ENCODE measurements around the gene PCDHA1. TPM values are rescaled to one million over a fixed set of nuclear protein-coding genes. Genes with fewer than 3 reads are reported as not detected.

PCDHA1 gene
- total and polyA plus RNA-seq, 2 of the 13 experiments (the other 11 are each of a cell fraction or from before 2014, with no cell fraction given), result not detected

- BruUV-seq (replicated peaks), result no TSS peak
- Histone ChIP-seq H3K36me3 (replicated peaks in 1 of 2; ENCODE audit: control insufficient read depth in 1 of 2, insufficient read depth in 2 of 2, low read length in 2 of 2) (no peaks in the 10 kb centered on the region), H3K4me2 (ENCODE audit: low read depth, low read length) (no peak overlapping the region), H3K27me3 (ENCODE audit: control insufficient read depth in 1 of 2, insufficient read depth in 2 of 2, low read length in 2 of 2) (peaks cover 0 to 20% of the 10 kb centered on the region in 2 experiments; a peak in 3 of 5 replicates), H3K79me2 (ENCODE audit: insufficient read depth, low read length) (no peaks in the 10 kb centered on the region), H3K9me3 (ENCODE audit: low read length) (no peaks in the 10 kb centered on the region), H3K27ac (ENCODE audit: extremely low read length, insufficient read depth, low read length) (no peak overlapping the region), H3K4me3 (replicated peaks in 1 of 3; ENCODE audit: insufficient read depth in 1 of 3, low read depth in 2 of 3, low read length in 3 of 3) (no peak overlapping the region), H2AFZ (ENCODE audit: low read length) (no peak overlapping the region), H3K9ac (ENCODE audit: insufficient read depth, low read depth, low read length) (no peak overlapping the region), H3K4me1 (ENCODE audit: insufficient read depth, low read length) (no peaks in the 10 kb centered on the region), H4K20me1 (ENCODE audit: insufficient read depth, low read length) (no peaks in the 10 kb centered on the region)
- ChIA-PET CTCF (ENCODE audit: low intra/inter-chr PET ratio, low total read pairs) (no interaction called here), POLR2A (no interaction called here)
- intact Hi-C loops (cut with micrococcal nuclease; ENCODE audit: unreplicated experiment) (no loop called here), in situ Hi-C loops (cut with HindIII; ENCODE audit: extremely low pct_ligation_motif_present, low pct_unique_long_range_greater_than_20kb) (no loop called here)
- WGBS (ENCODE audit: low lambda C conversion rate), result 16% methylated on average over 9 of the region's 9 CpGs
- DNase-seq (ENCODE audit: low spot score) (no peak), FAIRE-seq (no peak), ATAC-seq (no peak)
- TF ChIP-seq ZBTB21 (CRISPR knock-in tag; IDR thresholded peaks at IDR 0.05) (no peak), NFE2 (CRISPR knock-in tag; IDR thresholded peaks at IDR 0.05) (no peak), ZBTB7A (CRISPR knock-in tag; IDR thresholded peaks at IDR 0.05) (no peak), KLF16 (CRISPR knock-in tag; IDR thresholded peaks at IDR 0.05) (no peak), ZBTB8A (CRISPR knock-in tag; IDR thresholded peaks at IDR 0.05; ENCODE audit: borderline replicate concordance, low read depth) (no peak), AFF4 (CRISPR knock-in tag; IDR thresholded peaks at IDR 0.05) (no peak)
- TF ChIP-seq, protein P1, sequence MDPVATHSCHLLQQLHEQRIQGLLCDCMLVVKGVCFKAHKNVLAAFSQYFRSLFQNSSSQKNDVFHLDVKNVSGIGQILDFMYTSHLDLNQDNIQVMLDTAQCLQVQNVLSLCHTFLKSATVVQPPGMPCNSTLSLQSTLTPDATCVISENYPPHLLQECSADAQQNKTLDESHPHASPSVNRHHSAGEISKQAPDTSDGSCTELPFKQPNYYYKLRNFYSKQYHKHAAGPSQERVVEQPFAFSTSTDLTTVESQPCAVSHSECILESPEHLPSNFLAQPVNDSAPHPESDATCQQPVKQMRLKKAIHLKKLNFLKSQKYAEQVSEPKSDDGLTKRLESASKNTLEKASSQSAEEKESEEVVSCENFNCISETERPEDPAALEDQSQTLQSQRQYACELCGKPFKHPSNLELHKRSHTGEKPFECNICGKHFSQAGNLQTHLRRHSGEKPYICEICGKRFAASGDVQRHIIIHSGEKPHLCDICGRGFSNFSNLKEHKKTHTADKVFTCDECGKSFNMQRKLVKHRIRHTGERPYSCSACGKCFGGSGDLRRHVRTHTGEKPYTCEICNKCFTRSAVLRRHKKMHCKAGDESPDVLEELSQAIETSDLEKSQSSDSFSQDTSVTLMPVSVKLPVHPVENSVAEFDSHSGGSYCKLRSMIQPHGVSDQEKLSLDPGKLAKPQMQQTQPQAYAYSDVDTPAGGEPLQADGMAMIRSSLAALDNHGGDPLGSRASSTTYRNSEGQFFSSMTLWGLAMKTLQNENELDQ (CRISPR knock-in tag; IDR thresholded peaks at IDR 0.05; ENCODE audit: borderline replicate concordance), result no peak
- TF ChIP-seq, protein P2, sequence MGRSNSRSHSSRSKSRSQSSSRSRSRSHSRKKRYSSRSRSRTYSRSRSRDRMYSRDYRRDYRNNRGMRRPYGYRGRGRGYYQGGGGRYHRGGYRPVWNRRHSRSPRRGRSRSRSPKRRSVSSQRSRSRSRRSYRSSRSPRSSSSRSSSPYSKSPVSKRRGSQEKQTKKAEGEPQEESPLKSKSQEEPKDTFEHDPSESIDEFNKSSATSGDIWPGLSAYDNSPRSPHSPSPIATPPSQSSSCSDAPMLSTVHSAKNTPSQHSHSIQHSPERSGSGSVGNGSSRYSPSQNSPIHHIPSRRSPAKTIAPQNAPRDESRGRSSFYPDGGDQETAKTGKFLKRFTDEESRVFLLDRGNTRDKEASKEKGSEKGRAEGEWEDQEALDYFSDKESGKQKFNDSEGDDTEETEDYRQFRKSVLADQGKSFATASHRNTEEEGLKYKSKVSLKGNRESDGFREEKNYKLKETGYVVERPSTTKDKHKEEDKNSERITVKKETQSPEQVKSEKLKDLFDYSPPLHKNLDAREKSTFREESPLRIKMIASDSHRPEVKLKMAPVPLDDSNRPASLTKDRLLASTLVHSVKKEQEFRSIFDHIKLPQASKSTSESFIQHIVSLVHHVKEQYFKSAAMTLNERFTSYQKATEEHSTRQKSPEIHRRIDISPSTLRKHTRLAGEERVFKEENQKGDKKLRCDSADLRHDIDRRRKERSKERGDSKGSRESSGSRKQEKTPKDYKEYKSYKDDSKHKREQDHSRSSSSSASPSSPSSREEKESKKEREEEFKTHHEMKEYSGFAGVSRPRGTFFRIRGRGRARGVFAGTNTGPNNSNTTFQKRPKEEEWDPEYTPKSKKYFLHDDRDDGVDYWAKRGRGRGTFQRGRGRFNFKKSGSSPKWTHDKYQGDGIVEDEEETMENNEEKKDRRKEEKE (IDR thresholded peaks at IDR 0.05), result no peak
Measured at GRCh38 chr5:140965905-140966292, 180.0 kb downstream of the PCDHA1 start.
